Astrocyte of the spinal cord (primary cell): ENCODE measurements around the gene KLHL29.

Experiments
- DNase-seq: peaks from one replicate; pipeline ENCODE4 v3.0.0; 2011; ENCODE audit warnings: low read depth, low spot score
- H3K4me3 ChIP-seq: 2 replicates; pipeline ENCODE4 v1.5.1; 2011; ENCODE audit warnings: low read depth, mild to moderate bottlenecking, low read length, moderate library complexity
- CTCF ChIP-seq: IDR thresholded peaks from 2 replicates; pipeline ENCODE4 v1.5.1; 2012; ENCODE audit warnings: low read depth, mild to moderate bottlenecking, low read length, inconsistent platforms
- in situ Hi-C: cut with HindIII; loops from 2 replicates; pipeline ENCODE4 v1.10.0; 2017; ENCODE audit warnings: low sequenced_read_pairs

Gene KLHL29

GRCh38 chr2:23446916-23447315 is 61.9 kb downstream of the KLHL29 start:
- TF ChIP-seq CTCF, result no peak
- no peak overlapping the region for H3K4me3 ChIP-seq
- in situ Hi-C loops, result no loop called here
- DNase-seq, result no peak

GRCh38 chr2:23447405-23447804 is 62.4 kb downstream of the KLHL29 start:
- DNase-seq, result no peak
- H3K4me3 ChIP-seq, result no peak overlapping the region
- in situ Hi-C loops, result no loop called here
- TF ChIP-seq CTCF, result no peak

- in situ Hi-C loops, result no loop called here
- DNase-seq, result no peak
- H3K4me3 ChIP-seq, result no peak overlapping the region
- TF ChIP-seq CTCF, result no peak
These were observed 63.9 kb downstream of the KLHL29 start for GRCh38 chr2:23448906-23449305.

GRCh38 chr2:23449413-23449812 is 64.4 kb downstream of the KLHL29 start:
- H3K4me3 ChIP-seq, result no peak overlapping the region
- TF ChIP-seq CTCF, result no peak
- in situ Hi-C loops, result no loop called here
- no peak for DNase-seq

- in situ Hi-C loops, result no loop called here
These were observed 64.9 kb downstream of the KLHL29 start for GRCh38 chr2:23449831-23450331.

GRCh38 chr2:23452372-23452771 is 67.4 kb downstream of the KLHL29 start:
- H3K4me3 ChIP-seq, result no peak overlapping the region
- in situ Hi-C loops, result no loop called here
- no peak for TF ChIP-seq CTCF
- DNase-seq, result no peak

More at GRCh38 chr2:23449831-23450331, 64.9 kb downstream of the KLHL29 start:
- no peak for DNase-seq
- H3K4me3 ChIP-seq, result no peak overlapping the region
- TF ChIP-seq CTCF, result no peak
